HepG2 (cell line): ENCODE data around the gene ACVR1B. TPM values are rescaled to one million over a fixed set of nuclear protein-coding genes. Genes with fewer than 3 reads are reported as not detected.
A peak's percentile ranks its signal among the peaks of the same experiment; 100 is the strongest.

Experiments used
- ATAC-seq: fragments of 200-7000 bp; cut with Tn5 transposase; 3 replicates; pipeline ENCODE4 v1.9.1; 2020; ENCODE audit warnings: mild to moderate bottlenecking, moderate library complexity
- BruUV-seq: library from RNA; stranded (reverse); fragments of 400-500 nt; replicated peaks from 2 replicates; lab custom pipeline; 2021; lab: Mats Ljungman, UMichigan
- CTCF ChIA-PET: fragments of 300-600 bp; formaldehyde crosslinking; extraction: SDS; loops from one replicate; lab custom pipeline; 2021; ENCODE audit warnings: low total read pairs, inconsistent platforms, low intra/inter-chr PET ratio; lab: Yijun Ruan, JAX
- POLR2A ChIA-PET: fragments of 350-600 bp; sonication (Branson Sonifier 250); formaldehyde crosslinking; loops from one replicate; lab custom pipeline; 2020; ENCODE audit warnings: antibody characterized with exemption, inconsistent platforms; lab: Yijun Ruan, JAX
- DNase-seq: peaks from one replicate; pipeline ENCODE4 v3.0.0-alpha.2; 2015; ENCODE audit warnings: low spot score
- FAIRE-seq: peaks from 3 replicates; lab custom pipeline; 2011; peaks lifted over from hg19 to GRCh38; lab: Jason Lieb, UNC
- H2AFZ ChIP-seq: one replicate; pipeline ENCODE4 v1.6.1; 2011; ENCODE audit warnings: low read length, inconsistent platforms
- H3K27ac ChIP-seq: fragments of 300-600 bp; 3 replicates; pipeline ENCODE4 v1.8.0; 2011; ENCODE audit warnings: mixed run types, mild to moderate bottlenecking, mixed read lengths, low read length, inconsistent platforms; ENCODE audit not compliant: insufficient read depth; ENCODE audit errors: extremely low read length
- H3K27me3 ChIP-seq, 2 experiments: fragments of 200-600 bp in 1 of 2; 2 replicates in 1 of 2; 3 replicates in 1 of 2; pipeline versions ENCODE4 v1.6.0 to v1.8.0; 2011; ENCODE audit warnings: low read length in 2 of 2, mild to moderate bottlenecking in 2 of 2, moderate library complexity in 2 of 2, inconsistent platforms in 1 of 2; ENCODE audit not compliant: insufficient read depth in 2 of 2, control insufficient read depth in 1 of 2
- H3K36me3 ChIP-seq, 2 experiments: fragments of 200-600 bp in 1 of 2; replicated peaks in 1 of 2; 2 replicates in 1 of 2; 3 replicates in 1 of 2; pipeline versions ENCODE4 v1.5.1 to v1.8.0; 2011; ENCODE audit warnings: low read length in 2 of 2, inconsistent platforms in 1 of 2; ENCODE audit not compliant: insufficient read depth in 2 of 2, control insufficient read depth in 1 of 2
- H3K4me1 ChIP-seq: 2 replicates; pipeline ENCODE4 v1.5.1; 2012; ENCODE audit warnings: low read length, inconsistent platforms; ENCODE audit not compliant: insufficient read depth
- H3K4me2 ChIP-seq: 2 replicates; pipeline ENCODE4 v1.6.0; 2011; ENCODE audit warnings: low read depth, low read length, inconsistent platforms
- H3K4me3 ChIP-seq, 3 experiments: fragments of 200-600 bp in 1 of 3; sonication (generic), shearing (Covaris generic) in 1 of 3; replicated peaks in 1 of 3; 2 replicates each; pipeline ENCODE4 v1.5.1; 2011 to 2016; ENCODE audit warnings: low read length in 3 of 3, inconsistent platforms in 2 of 3, low read depth in 2 of 3, mild to moderate bottlenecking in 2 of 3, control low read depth in 1 of 3, mixed read lengths in 1 of 3; ENCODE audit not compliant: insufficient read depth in 1 of 3
- H3K79me2 ChIP-seq: one replicate; pipeline ENCODE4 v1.6.1; 2011; ENCODE audit warnings: low read length, inconsistent platforms; ENCODE audit not compliant: insufficient read depth
- H3K9ac ChIP-seq: 2 replicates; pipeline ENCODE4 v1.6.0; 2011; ENCODE audit warnings: mild to moderate bottlenecking, low read depth, low read length, inconsistent platforms; ENCODE audit not compliant: insufficient read depth
- H3K9me3 ChIP-seq: 2 replicates; pipeline ENCODE4 v1.5.1; 2012; ENCODE audit warnings: mild to moderate bottlenecking, low read length
- H4K20me1 ChIP-seq: 2 replicates; pipeline ENCODE4 v1.6.0; 2011; ENCODE audit warnings: inconsistent platforms, mild to moderate bottlenecking, low read length, moderate library complexity; ENCODE audit not compliant: insufficient read depth
- CAMTA2 ChIP-seq: sonication (generic); formaldehyde crosslinking; IDR thresholded peaks from 2 replicates; pipeline ENCODE4 v1.4.0; 2020; ENCODE audit warnings: mild to moderate bottlenecking, missing genetic modification reagents, borderline replicate concordance
- JARID2 ChIP-seq: sonication (generic); formaldehyde crosslinking; IDR thresholded peaks from 2 replicates; pipeline ENCODE4 v1.8.1; 2023; ENCODE audit warnings: missing genetic modification reagents, inconsistent platforms; ENCODE audit not compliant: insufficient replicate concordance
- KDM5B ChIP-seq: sonication (generic); formaldehyde crosslinking; IDR thresholded peaks from 2 replicates; pipeline ENCODE4 v1.4.0; 2020; ENCODE audit warnings: missing genetic modification reagents, mild to moderate bottlenecking, borderline replicate concordance
- LRRFIP1 ChIP-seq: sonication (generic); formaldehyde crosslinking; conservative IDR thresholded peaks from 2 replicates; pipeline ENCODE4 v1.4.0; 2020; ENCODE audit warnings: missing genetic modification reagents
- ZNF414 ChIP-seq: sonication (generic); formaldehyde crosslinking; IDR thresholded peaks from 2 replicates; pipeline ENCODE4 v1.5.0; 2020; ENCODE audit warnings: missing genetic modification reagents
- WGBS: methylation state at CpG from one replicate; pipeline ENCODE4 v1.1.6; 2017; ENCODE audit warnings: low lambda C conversion rate; 5-methylcytosine and 5-hydroxymethylcytosine counted together
- in situ Hi-C: cut with HindIII; loops from 2 replicates; pipeline ENCODE4 v1.10.0; 2017; ENCODE audit warnings: low pct_unique_long_range_greater_than_20kb; ENCODE audit not compliant: extremely low pct_ligation_motif_present
- intact Hi-C: fragments of 100-400 bp; cut with micrococcal nuclease; formaldehyde crosslinking; loops from one replicate; pipeline ENCODE4 v1.10.0; 2022; ENCODE audit not compliant: unreplicated experiment
- polyA plus RNA-seq, 8 experiments: library from polyadenylated mRNA; depleted of rRNA in 3 of 8; stranded (reverse) in 7 of 8; unstranded in 1 of 8; fragments of >200 nt; fragmentation: Illumina TruSeq in 4 of 8; extraction: Trizol in 4 of 8; gene quantifications; 2 replicates each; pipeline versions ENCODE4 v1.2.1 to v1.2.3, GENCODE V29; 2011 to 2016; ENCODE audit warnings: low read depth in 4 of 8, missing spikeins in 1 of 8, mixed read lengths in 1 of 8; ENCODE audit not compliant: insufficient read depth in 1 of 8
- total RNA-seq, 5 experiments: library from RNA; depleted of rRNA; stranded (reverse); fragments of >200 nt; fragmentation: Illumina TruSeq; extraction: Trizol; gene quantifications; 2 replicates each; pipeline ENCODE4 v1.2.3, GENCODE V29; 2016; ENCODE audit warnings: low read depth in 1 of 5

The ACVR1B gene
- total and polyA plus RNA-seq, 2 of the 13 experiments (the other 11 are each of a cell fraction or from before 2014, with no cell fraction given), result 8.9 to 12.1 TPM

- TF ChIP-seq CAMTA2 (CRISPR knock-in tag) (no peak), ZNF414 (CRISPR knock-in tag) (no peak), LRRFIP1 (CRISPR knock-in tag) (no peak)
Measured at GRCh38 chr12:52024845-52025230, 73.3 kb downstream of the ACVR1B start (continued).

GRCh38 chr12:52026263-52026662 lies 74.8 kb downstream of the ACVR1B start:
- Histone ChIP-seq H3K9ac (no peak overlapping the region), H2AFZ (no peak overlapping the region), H4K20me1 (no peaks in the 10 kb centered on the region), H3K4me1 (peaks cover 31% of the 10 kb centered on the region), H3K4me3 (no peak overlapping the region), H3K4me2 (peak overlapping the region; percentile 93; the same call in 1 of the 2 replicates), H3K79me2 (no peaks in the 10 kb centered on the region), H3K27me3 (peaks cover 0 to 4% of the 10 kb centered on the region in 2 experiments; a peak in 2 of 5 replicates), H3K27ac (no peak overlapping the region), H3K36me3 (no peaks in the 10 kb centered on the region), H3K9me3 (no peaks in the 10 kb centered on the region)
- BruUV-seq, result no TSS peak
- no peak for TF ChIP-seq JARID2 (CRISPR knock-in tag)
- TF ChIP-seq KDM5B (CRISPR knock-in tag), result 0 out of 2 replicates have a peak, but pooled peaks have one; percentile 6
- POLR2A ChIA-PET, result interaction anchor here (1.4 to 2.5 kb wide), 6 partner anchors 16 to 57 kb away, joined by 4 to 19 read pairs (median 14); partner anchors contain the start of genes ATG101 and NR4A1
- no peak for DNase-seq
- in situ Hi-C loops (loop anchor here (5.0 kb wide), 2 partner anchors 56 to 96 kb away; no protein-coding TSS in a partner anchor), intact Hi-C loops (no loop called here)
- 6% methylated on average over 2 of the region's 5 CpGs for WGBS
- FAIRE-seq, result no peak
- CTCF ChIA-PET, result interaction anchor here (0.9 to 8.0 kb wide), 8 partner anchors 11 to 94 kb away, joined by 3 to 99 read pairs (median 23); partner anchors contain the start of gene ATG101
- no peak for ATAC-seq
